Loucy (cell line): ENCODE measurements around the gene KCNG3.

ENCODE experiments used
- CTCF ChIP-seq: fragments of 200-600 bp; sonication (generic); conservative IDR thresholded peaks from 2 replicates; pipeline ENCODE4 v1.5.1; 2014; ENCODE audit warnings: mild to moderate bottlenecking, antibody characterized with exemption, low read length
- EZH2phosphoT487 ChIP-seq: fragments of 200-600 bp; IDR thresholded peaks from 2 replicates; pipeline ENCODE4 v1.6.1; 2018; ENCODE audit warnings: antibody characterized with exemption, mild to moderate bottlenecking, moderate library complexity, borderline replicate concordance

- TF ChIP-seq CTCF (no peak), EZH2phosphoT487 (no peak)
Observed at GRCh38 chr2:42516418-42516901, 22.7 kb upstream of the KCNG3 start.
